ENCODE results near the gene LNPEP.
"Not testable (repeated sequence)": the region's sequence is repeated elsewhere in the genome, so short reads cannot be mapped to it uniquely, and the experiment has no call there.

Gene LNPEP

DNA sequence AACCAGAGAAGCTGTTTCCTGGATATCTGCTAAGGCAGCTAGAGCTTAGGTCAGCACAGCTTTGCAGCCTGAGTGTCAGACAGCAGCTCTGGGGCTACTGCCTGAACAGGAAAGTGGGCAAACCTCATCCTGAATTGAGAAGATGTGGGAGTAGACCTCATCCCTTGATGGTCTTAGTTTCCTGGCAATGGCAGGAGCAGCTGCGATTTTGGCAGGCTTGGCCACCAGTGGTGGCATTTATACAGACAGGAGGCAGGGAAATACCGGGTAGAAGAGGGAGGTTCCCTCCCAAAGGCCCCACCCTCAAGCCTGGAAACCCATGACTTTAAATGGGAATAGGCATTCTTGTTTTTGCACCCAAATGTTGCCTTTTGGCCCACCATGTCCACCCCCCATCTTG is 136.8 kb downstream of the LNPEP start:
- H3K9ac ChIP-seq (ENCODE audit: low read length), result no peak overlapping the region
- no peak overlapping the region for H3K27ac ChIP-seq (ENCODE audit: low read depth, low read length)
- H3K4me3 ChIP-seq (ENCODE audit: low read depth in 1 of 2, low read length in 2 of 2), result no peak overlapping the region
- H3K4me1 ChIP-seq (ENCODE audit: insufficient read depth, low read length), result peaks cover 18% of the 10 kb centered on the region
- H3K36me3 ChIP-seq (ENCODE audit: insufficient read depth, low read length), result no peaks in the 10 kb centered on the region
- H3K9me3 ChIP-seq (ENCODE audit: low read length), result no peaks in the 10 kb centered on the region
- H3K27me3 ChIP-seq (ENCODE audit: control insufficient read depth in 1 of 2, insufficient read depth in 2 of 2, low read length in 2 of 2), result no peaks in the 10 kb centered on the region

DNA sequence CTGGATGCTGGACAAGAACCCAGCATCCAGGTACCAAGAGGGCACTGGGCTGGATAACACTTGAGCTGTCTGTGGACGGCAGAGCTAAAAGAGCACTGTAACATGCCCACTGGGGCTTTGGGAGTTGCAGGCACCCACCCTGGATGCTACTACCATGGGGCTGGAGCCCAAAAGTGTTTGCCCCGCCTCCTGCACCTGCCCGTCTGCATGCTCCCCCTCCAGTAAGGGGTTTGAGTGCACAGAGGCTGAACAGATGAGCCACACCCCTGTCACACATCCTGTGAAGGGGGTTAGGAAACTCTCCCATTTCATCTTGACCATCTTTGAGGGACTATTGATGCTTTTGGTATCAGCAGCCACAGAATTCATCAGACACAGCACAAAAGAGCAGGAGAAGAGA is 137.5 kb downstream of the LNPEP start:
- no peak overlapping the region for H3K9ac ChIP-seq (ENCODE audit: low read length)
- no peak overlapping the region for H3K4me3 ChIP-seq (ENCODE audit: low read depth in 1 of 2, low read length in 2 of 2)
- H3K9me3 ChIP-seq (ENCODE audit: low read length), result no peaks in the 10 kb centered on the region
- no peak overlapping the region for H3K27ac ChIP-seq (ENCODE audit: low read depth, low read length)
- peaks cover 14% of the 10 kb centered on the region for H3K4me1 ChIP-seq (ENCODE audit: insufficient read depth, low read length)
- no peaks in the 10 kb centered on the region for H3K36me3 ChIP-seq (ENCODE audit: insufficient read depth, low read length)
- no peaks in the 10 kb centered on the region for H3K27me3 ChIP-seq (ENCODE audit: control insufficient read depth in 1 of 2, insufficient read depth in 2 of 2, low read length in 2 of 2)

DNA sequence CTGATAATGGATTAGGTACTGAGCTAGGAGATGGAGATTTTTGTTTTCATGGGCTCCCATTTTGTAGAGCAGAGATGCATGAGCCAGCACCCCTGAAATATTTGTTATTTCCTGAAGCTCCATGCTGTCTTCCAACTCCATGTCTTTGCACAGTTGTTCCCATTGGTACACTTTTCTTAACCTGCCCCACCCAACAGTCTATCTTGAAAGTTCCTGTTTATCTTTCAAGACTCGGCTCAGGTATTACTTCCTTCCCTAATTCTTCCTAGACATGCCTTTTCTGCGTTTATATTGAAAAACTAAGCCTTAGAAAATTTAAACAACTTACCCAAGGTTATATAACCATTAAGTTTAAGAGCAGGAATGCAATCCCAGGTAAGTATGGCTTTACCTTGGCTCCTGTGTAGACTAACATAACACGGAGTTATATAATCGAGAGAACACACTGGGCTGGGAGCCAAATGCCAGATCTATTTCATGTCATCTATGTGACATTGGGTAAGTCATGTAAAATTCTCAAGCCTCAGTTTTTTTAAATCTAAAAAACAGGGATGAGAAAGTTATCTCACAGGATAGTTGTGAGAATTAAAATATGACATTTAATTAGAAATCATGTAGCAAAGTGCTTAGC is 139.1 kb downstream of the LNPEP start:
- Histone ChIP-seq H3K4me3 (ENCODE audit: low read depth in 1 of 2, low read length in 2 of 2) (no peak overlapping the region), H3K27ac (ENCODE audit: low read depth, low read length) (no peak overlapping the region), H3K27me3 (ENCODE audit: control insufficient read depth in 1 of 2, insufficient read depth in 2 of 2, low read length in 2 of 2) (no peaks in the 10 kb centered on the region), H3K9me3 (ENCODE audit: low read length) (no peaks in the 10 kb centered on the region), H3K36me3 (ENCODE audit: insufficient read depth, low read length) (no peaks in the 10 kb centered on the region), H3K4me1 (ENCODE audit: insufficient read depth, low read length) (peaks cover 14% of the 10 kb centered on the region), H3K9ac (ENCODE audit: low read length) (no peak overlapping the region)

DNA sequence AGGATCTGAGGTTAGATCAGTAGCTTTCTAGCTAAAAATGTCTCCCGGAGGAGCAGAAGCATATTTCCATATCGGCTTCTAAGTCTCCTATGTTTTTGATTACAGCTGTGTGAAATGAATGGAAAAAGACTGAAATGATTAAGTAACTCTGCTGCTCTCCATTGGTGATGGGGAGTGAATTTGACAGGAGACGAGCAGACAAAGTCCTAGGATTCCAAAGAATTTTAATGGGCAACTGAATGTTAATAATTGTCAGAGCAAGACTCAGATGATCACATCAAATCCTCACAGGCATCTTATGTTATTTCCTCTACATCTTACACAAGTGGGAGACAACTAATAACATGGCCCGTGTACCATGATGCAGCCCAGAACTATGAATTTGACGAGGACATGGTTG is 139.8 kb downstream of the LNPEP start:
- no peak overlapping the region for H3K4me3 ChIP-seq (ENCODE audit: low read depth in 1 of 2, low read length in 2 of 2)
- no peak overlapping the region for H3K9ac ChIP-seq (ENCODE audit: low read length)
- H3K27ac ChIP-seq (ENCODE audit: low read depth, low read length), result no peak overlapping the region
- H3K27me3 ChIP-seq (ENCODE audit: control insufficient read depth in 1 of 2, insufficient read depth in 2 of 2, low read length in 2 of 2), result no peaks in the 10 kb centered on the region
- no peaks in the 10 kb centered on the region for H3K36me3 ChIP-seq (ENCODE audit: insufficient read depth, low read length)
- H3K4me1 ChIP-seq (ENCODE audit: insufficient read depth, low read length), result peaks cover 14% of the 10 kb centered on the region
- H3K9me3 ChIP-seq (ENCODE audit: low read length), result no peaks in the 10 kb centered on the region

DNA sequence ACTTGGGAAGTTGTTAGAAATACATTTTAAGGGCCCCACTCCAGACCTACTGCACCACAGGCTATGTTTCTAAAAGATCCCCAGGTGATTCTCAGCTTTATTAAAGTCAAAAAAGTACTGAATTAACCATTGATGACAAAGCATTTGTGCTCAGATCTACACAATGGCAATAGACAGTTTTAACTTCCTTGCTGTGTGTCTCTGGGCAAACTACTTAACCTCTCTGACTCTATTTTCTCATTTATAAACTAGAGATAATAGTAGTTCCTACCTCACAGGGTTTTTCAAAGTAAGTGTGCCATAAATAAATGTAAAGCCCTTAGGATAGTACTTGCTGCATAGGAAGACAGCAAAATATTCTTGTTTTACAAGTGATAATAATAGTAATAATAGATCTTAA is 140.2 kb downstream of the LNPEP start:
- peaks cover 14% of the 10 kb centered on the region for H3K4me1 ChIP-seq (ENCODE audit: insufficient read depth, low read length)
- H3K36me3 ChIP-seq (ENCODE audit: insufficient read depth, low read length), result no peaks in the 10 kb centered on the region
- H3K9ac ChIP-seq (ENCODE audit: low read length), result no peak overlapping the region
- no peak overlapping the region for H3K4me3 ChIP-seq (ENCODE audit: low read depth in 1 of 2, low read length in 2 of 2)
- no peaks in the 10 kb centered on the region for H3K9me3 ChIP-seq (ENCODE audit: low read length)
- H3K27ac ChIP-seq (ENCODE audit: low read depth, low read length), result no peak overlapping the region
- H3K27me3 ChIP-seq (ENCODE audit: control insufficient read depth in 1 of 2, insufficient read depth in 2 of 2, low read length in 2 of 2), result no peaks in the 10 kb centered on the region

DNA sequence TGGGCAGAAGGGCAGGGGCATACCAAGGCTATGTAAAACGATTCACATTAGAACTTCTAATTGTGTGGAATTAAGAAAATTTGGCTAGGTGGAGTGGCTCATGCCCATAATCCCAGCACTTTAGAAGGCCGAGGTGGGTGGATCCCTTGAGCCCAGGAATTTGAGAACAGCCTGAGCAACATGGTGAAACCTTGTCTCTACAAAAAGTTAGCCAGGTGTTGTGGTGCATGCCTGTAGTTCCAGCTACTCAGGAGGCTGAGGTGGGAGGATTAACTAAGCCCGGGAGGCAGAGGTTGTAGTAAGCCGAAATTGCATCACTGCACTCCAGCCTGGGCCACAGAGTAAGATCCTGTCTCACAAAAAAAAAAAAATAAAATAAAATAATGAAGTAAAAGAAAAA is 141.4 kb downstream of the LNPEP start:
- Histone ChIP-seq H3K4me3 (ENCODE audit: low read depth in 1 of 2, low read length in 2 of 2) (no peak overlapping the region), H3K36me3 (ENCODE audit: insufficient read depth, low read length) (no peaks in the 10 kb centered on the region), H3K27ac (ENCODE audit: low read depth, low read length) (no peak overlapping the region), H3K9me3 (ENCODE audit: low read length) (no peaks in the 10 kb centered on the region), H3K4me1 (ENCODE audit: insufficient read depth, low read length) (peaks cover 4% of the 10 kb centered on the region), H3K27me3 (ENCODE audit: control insufficient read depth in 1 of 2, insufficient read depth in 2 of 2, low read length in 2 of 2) (no peaks in the 10 kb centered on the region), H3K9ac (ENCODE audit: low read length) (no peak overlapping the region)

DNA sequence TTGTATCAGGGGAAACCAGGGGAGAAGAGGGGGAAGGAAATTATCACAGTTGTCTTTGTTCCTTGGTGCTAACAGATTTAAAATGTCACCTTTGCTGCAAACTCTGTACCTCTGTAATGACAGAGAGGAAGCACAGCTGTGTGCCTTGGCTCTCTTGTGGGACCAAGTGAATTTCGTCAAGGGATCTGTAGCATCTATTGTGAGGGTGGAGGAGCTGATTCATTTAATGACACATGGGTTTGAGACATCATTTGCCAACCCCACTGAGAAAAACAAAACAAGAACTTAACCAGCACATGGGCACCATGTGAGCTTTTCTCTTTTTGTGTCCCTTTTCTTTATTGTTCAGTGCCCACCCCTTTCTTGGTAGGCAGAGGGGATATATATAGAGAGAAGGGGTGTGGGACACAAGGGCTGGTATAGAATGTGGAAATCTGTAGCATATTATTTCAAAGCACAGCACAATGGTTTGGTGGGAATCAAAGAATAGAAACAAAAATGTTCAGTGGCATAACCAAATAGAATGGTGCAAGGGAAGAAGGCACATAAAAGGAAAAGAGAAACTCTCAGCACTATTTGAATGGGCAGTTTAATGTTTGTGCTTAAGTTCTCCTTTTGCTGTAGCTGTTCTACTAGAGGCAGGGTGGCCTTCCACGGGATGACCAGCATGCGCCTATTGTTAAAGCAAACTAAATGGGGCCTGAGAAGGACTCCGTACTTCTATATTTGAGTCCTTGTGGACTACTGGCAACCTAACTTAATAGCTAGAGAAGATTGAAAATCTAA is 143.3 kb downstream of the LNPEP start:
- no peak overlapping the region for H3K4me3 ChIP-seq (ENCODE audit: low read depth in 1 of 2, low read length in 2 of 2)
- H3K9me3 ChIP-seq (ENCODE audit: low read length), result no peaks in the 10 kb centered on the region
- H3K27me3 ChIP-seq (ENCODE audit: control insufficient read depth in 1 of 2, insufficient read depth in 2 of 2, low read length in 2 of 2), result no peaks in the 10 kb centered on the region
- H3K9ac ChIP-seq (ENCODE audit: low read length), result no peak overlapping the region
- H3K36me3 ChIP-seq (ENCODE audit: insufficient read depth, low read length), result no peaks in the 10 kb centered on the region
- no peaks in the 10 kb centered on the region for H3K4me1 ChIP-seq (ENCODE audit: insufficient read depth, low read length)
- no peak overlapping the region for H3K27ac ChIP-seq (ENCODE audit: low read depth, low read length)

DNA sequence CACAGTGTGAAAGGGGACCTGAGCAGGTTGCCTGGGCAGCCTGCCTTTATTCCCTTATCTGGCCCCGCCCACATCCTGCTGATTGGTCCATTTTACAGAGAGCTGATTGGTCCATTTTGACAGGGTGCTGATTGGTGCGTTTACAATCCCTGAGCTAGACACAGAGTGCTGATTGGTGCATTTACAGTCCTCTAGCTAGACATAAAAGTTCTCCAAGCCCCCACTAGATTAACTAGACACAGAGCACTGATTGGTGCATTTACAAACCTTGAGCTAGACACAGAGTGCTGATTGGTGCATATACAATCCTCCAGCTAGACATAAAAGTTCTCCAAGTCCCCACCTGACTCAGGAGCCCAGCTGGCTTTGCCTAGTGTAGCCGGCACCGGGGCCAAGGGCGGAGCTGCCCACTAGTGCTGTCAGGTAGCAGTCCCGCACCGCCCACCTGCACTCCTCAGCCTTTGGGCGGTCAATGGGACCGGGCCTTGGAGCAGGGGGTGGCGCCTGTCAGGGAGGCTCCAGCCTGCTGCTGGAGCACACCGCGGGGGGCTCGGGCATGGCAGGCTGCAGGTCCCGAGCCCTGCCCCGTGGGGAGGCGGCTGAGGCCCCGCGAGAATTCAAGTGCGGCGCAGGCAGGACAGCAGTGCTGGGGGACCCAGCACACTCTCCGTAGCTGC is 149.0 kb downstream of the LNPEP start:
- not testable (repeated sequence) for H3K27ac ChIP-seq (ENCODE audit: low read depth, low read length); H3K9ac ChIP-seq (ENCODE audit: low read length)

DNA sequence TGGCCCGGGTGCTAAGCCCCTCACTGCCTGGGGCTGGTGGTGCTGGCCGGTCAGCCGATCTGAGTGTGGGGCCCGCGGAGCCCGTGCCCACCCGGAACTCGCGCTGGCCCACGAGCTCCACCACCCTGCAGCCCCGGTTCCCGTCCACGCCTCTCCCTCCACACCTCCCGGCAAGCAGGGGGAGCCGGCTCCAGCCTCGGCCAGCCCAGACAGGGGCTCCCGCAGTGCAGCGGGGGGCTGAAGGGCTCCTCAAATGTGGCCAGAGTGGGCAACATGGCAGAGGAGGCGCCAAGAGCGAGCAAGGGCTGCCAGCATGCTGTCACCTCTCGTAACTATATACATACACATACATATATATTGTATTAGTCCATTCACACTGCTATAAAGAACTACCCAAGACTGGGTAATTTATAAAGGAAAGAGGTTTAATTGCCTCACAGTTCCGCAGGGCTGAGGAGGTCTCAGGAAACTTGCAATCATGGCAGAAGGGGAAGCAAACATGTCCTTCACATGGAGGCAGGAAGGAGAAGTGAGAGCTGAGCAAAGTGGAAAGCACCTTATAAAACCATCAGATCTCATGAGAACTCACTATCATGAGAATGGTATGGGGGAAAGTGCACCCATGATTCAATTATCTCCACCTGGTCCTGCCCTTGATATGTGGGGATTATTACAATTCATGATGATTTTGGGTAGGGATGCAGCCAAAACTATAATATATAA is 149.7 kb downstream of the LNPEP start:
- H3K9ac ChIP-seq (ENCODE audit: low read length), result no peak overlapping the region
- H3K27ac ChIP-seq (ENCODE audit: low read depth, low read length), result no peak overlapping the region
- H3K36me3 ChIP-seq (ENCODE audit: insufficient read depth, low read length), result no peaks in the 10 kb centered on the region
- no peaks in the 10 kb centered on the region for H3K27me3 ChIP-seq (ENCODE audit: control insufficient read depth in 1 of 2, insufficient read depth in 2 of 2, low read length in 2 of 2)
- H3K4me3 ChIP-seq (ENCODE audit: low read depth in 1 of 2, low read length in 2 of 2), result no peak overlapping the region
- no peaks in the 10 kb centered on the region for H3K4me1 ChIP-seq (ENCODE audit: insufficient read depth, low read length)
- H3K9me3 ChIP-seq (ENCODE audit: low read length), result no peaks in the 10 kb centered on the region

More for the DNA sequence above, 149.0 kb downstream of the LNPEP start:
- not testable (repeated sequence) for H3K9me3 ChIP-seq (ENCODE audit: low read length); H3K36me3 ChIP-seq (ENCODE audit: insufficient read depth, low read length); H3K4me3 ChIP-seq (ENCODE audit: low read depth in 1 of 2, low read length in 2 of 2); H3K4me1 ChIP-seq (ENCODE audit: insufficient read depth, low read length); H3K27me3 ChIP-seq (ENCODE audit: control insufficient read depth in 1 of 2, insufficient read depth in 2 of 2, low read length in 2 of 2)

Data from muscle layer of colon (tissue), 2 donors.